Stomach (tissue), 19 donors: ENCODE results near the gene KCNJ18. TPM values are rescaled to one million over a fixed set of nuclear protein-coding genes. Genes with fewer than 3 reads are reported as not detected.
"Not testable (repeated sequence)": the region's sequence is repeated elsewhere in the genome, so short reads cannot be mapped to it uniquely, and the experiment has no call there.

Experiments used
- DNase-seq, 2 donors: peaks; one replicate each; pipeline versions ENCODE4 v3.0.0 to v3.0.0-alpha.2; 2013 to 2019
- H3K27ac ChIP-seq, 5 donors: fragments of 200-600 bp in 4 of 5; sonication (generic) in 4 of 5; one replicate each; pipeline ENCODE4 v1.5.1; 2013 to 2019; ENCODE audit warnings: mild to moderate bottlenecking in 1 of 5, moderate library complexity in 1 of 5
- H3K27me3 ChIP-seq, 3 donors: fragments of 200-600 bp; sonication (generic); one replicate each; pipeline ENCODE4 v1.5.1; 2017 to 2019; ENCODE audit warnings: mixed run types in 1 of 3
- H3K36me3 ChIP-seq, 4 donors: fragments of 200-600 bp; sonication (generic); 1 replicate in 3 of 4; 2 replicates in 1 of 4; pipeline ENCODE4 v1.5.1; 2016 to 2019
- H3K4me1 ChIP-seq, 4 donors: fragments of 200-600 bp; sonication (generic); one replicate each; pipeline ENCODE4 v1.5.1; 2016 to 2019
- H3K4me3 ChIP-seq, 4 donors: fragments of 200-600 bp; sonication (generic) in 3 of 4; one replicate each; pipeline ENCODE4 v1.5.1; 2016 to 2019; ENCODE audit warnings: mild to moderate bottlenecking in 1 of 4
- H3K9me3 ChIP-seq, 4 donors: fragments of 200-600 bp; sonication (generic); one replicate each; pipeline ENCODE4 v1.5.1; 2016 to 2019
- WGBS, 5 donors: extraction: QIAGEN DNeasy Blood & Tissue Kit in 3 of 5; methylation state at CpG; one replicate each; pipeline versions ENCODE4 v1.1.5 to v1.1.7; 2013 to 2018; 5-methylcytosine and 5-hydroxymethylcytosine counted together
- intact Hi-C: fragments of 100-400 bp; cut with DNase I; formaldehyde crosslinking; loops from one replicate; pipeline ENCODE4 v1.15.1; 2023; ENCODE audit warnings: low total_unique reads
- long read RNA-seq, 10 donors: transcript quantifications; one replicate each; lab custom pipeline, GENCODE V29; 2026
- polyA plus RNA-seq, 3 donors: library from polyadenylated mRNA; stranded (reverse); fragments of 200-250 nt; gene quantifications; one replicate each; pipeline ENCODE4 v1.2.3, GENCODE V29; 2013
- total RNA-seq, 5 donors: library from RNA; depleted of rRNA; stranded (reverse); fragments of >200 nt; gene quantifications; one replicate each; pipeline versions ENCODE4 v1.1.0 to v1.2.3, GENCODE V29; 2014 to 2016
- donor health status: healthy with polysubstance abuse.
- donor health status: Bipolar disorder and iron deficiency.
- donor health status: healthy.

Gene KCNJ18
- total RNA-seq: not detected
- not detected for polyA plus RNA-seq
- long read RNA-seq, donor 1: 0 reads
- long read RNA-seq, donor 2: 0 reads
- long read RNA-seq, donor 3: 0 reads
- long read RNA-seq, donor 4: 0 reads
- long read RNA-seq, donor 5: 0 reads
- long read RNA-seq, donor 6: 0 reads
- long read RNA-seq, donor 7: 0 reads
- long read RNA-seq, donor 8: 0 reads
- long read RNA-seq, donor 9: 0 reads
- long read RNA-seq, donor 10: 0 reads

DNA sequence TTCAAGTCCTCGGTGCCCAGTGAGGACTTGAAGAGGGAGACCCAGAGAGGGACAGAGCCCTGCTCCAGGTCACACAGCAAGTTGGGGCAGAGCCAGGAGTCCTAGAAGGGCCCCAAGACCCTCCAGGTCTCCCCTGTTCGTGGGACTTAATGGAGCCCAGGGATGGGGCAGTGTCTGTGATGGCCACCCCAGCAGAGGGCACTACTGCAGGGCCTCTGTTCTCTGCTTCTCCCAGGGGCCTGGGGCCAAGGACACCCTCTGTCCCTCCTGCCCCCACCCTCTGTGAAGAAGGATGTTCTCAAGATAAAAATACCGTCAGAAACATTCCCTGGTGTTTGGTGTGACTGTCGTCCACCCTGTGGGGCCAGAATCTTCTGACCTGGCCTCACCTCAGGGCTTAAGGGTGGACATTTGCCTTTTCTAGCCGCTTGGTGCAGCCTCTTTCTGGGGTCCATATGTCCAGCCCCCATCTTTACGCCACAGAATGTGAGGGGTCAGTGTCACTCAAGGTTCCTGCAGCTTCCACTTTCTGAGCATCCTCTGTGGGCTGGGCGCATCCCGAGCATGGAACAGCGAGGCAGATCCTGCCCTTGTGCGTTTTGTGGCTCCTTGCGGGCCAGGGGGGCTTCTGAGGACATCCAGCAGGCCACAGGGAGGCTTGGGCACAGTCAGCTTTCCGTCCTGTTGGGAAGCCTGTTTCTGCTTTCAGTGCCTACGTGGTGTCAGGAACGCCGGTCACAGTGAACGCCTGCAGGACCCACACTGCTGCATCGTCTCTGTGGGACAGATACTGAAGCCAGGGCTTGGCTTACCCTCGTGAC is at the start of gene KCNJ18:
KCNJ18 (plus strand) TSS at position 641 of the 821 bp plus-strand sequence. CDS start 10,264 bp downstream, outside the sequence.
- H3K4me3 ChIP-seq, H3K36me3 ChIP-seq, H3K4me1 ChIP-seq, H3K27me3 ChIP-seq, H3K9me3 ChIP-seq, DNase-seq, intact Hi-C loops, H3K27ac ChIP-seq: not testable (repeated sequence)
- WGBS, 5 donors: 63 to 79% (median 74%) methylated on average over 4 to 18 of the region's 18 CpGs

GRCh38 chr17:21648125-21648524 is 44.2 kb upstream of the KCNJ18 start:
- H3K36me3 ChIP-seq, intact Hi-C loops, H3K27me3 ChIP-seq, H3K4me1 ChIP-seq, H3K4me3 ChIP-seq, H3K27ac ChIP-seq, H3K9me3 ChIP-seq, DNase-seq: not testable (repeated sequence)
- 69 to 80% (median 72%) methylated on average over 6 of the region's 6 CpGs for WGBS, 5 donors

DNA sequence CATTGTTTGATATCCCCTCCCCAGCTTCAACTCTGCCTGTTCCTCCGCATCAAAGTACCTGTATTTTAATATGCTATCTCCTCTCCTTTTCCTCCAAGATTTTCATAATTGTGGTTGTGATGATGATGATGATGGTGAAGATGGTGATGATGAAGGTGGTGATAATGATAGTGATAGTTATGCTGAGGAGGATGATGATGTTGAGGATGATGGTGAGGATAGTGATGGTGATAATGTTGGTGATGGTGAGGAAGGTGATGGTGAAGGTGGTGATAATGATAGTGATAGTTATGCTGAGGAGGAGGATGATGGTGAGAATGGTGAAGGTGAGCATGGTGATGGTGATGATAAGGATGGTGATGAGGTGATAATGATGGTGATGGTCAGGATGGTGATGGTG is 42.3 kb upstream of the KCNJ18 start:
- H3K4me3 ChIP-seq, H3K27me3 ChIP-seq, H3K27ac ChIP-seq, intact Hi-C loops, H3K4me1 ChIP-seq, H3K36me3 ChIP-seq, H3K9me3 ChIP-seq, DNase-seq: not testable (repeated sequence)
- 80 to 90% (median 88%) methylated on average over 1 of the region's 1 CpG for WGBS, 5 donors

DNA sequence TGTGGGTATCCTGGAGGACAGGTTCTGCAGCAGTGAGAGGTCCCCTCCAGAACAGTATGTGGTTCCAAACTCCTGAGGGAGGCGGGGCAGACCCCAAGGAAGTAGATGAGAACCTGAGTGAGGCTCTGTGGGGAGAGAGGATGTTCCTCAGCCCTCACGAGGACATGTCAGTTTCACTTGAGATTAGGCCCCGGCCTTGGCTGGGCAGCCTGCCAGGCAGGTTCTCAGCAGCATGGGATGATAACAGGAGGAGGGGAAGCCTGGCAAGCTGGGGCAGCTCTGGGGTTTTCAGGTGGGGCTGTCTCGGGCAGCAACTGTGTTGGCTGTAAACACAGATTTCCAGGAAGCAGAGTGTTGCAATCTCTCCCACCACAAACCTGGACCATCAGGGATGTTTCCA is 40.3 kb upstream of the KCNJ18 start:
- H3K27me3 ChIP-seq, H3K4me1 ChIP-seq, H3K9me3 ChIP-seq, H3K36me3 ChIP-seq, intact Hi-C loops, H3K27ac ChIP-seq, H3K4me3 ChIP-seq, DNase-seq: not testable (repeated sequence)
- WGBS, 5 donors: 9 to 51% (median 19%) methylated on average over 3 to 4 of the region's 4 CpGs

- H3K36me3 ChIP-seq, H3K9me3 ChIP-seq, H3K4me3 ChIP-seq, H3K4me1 ChIP-seq, intact Hi-C loops, H3K27ac ChIP-seq, H3K27me3 ChIP-seq, DNase-seq: not testable (repeated sequence)
- 74 to 94% (median 90%) methylated on average over 8 to 10 of the region's 10 CpGs for WGBS, 5 donors
These were observed 39.1 kb upstream of the KCNJ18 start for GRCh38 chr17:21653211-21653610.

DNA sequence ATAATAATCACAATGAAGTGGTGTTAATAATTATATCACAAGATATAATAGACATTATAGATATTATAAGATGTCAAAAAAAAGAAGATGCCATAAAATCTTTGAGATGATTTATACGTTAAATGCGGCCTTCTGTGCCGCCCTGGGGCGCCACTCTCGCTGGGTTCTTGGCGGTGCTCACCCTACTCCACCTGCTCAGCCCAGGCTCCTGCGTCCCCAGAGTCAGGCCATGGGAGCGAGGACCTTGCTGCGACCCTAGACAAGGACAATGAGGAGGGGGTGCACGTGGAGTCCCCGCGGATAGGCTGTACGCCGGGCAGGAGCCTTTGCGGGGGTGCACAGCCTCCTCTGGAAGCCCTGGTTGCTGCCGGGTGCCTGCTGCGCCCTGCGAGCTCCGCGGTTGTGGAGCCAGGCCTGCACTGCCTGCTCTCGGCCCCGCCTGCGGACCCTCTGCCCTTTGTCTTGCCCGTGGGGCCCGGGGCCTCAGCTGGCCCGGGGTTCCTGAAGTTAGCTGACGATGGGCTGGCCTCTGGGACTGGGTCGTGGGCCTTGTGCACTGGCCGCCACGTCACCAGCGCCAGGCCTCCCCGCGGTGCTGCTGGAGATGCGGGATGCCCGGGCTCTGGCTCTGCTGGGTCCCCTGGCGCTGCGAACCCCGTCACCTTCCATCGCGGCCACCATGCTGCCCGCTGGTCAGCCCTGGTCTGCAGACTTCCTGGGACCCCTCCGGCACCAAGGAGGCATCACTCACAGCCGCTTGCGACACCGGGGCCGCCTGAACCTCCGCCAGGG is 35.6 kb upstream of the KCNJ18 start:
- DNase-seq, H3K27me3 ChIP-seq, H3K27ac ChIP-seq, intact Hi-C loops, H3K36me3 ChIP-seq, H3K4me1 ChIP-seq, H3K9me3 ChIP-seq, H3K4me3 ChIP-seq: not testable (repeated sequence)
- WGBS, 5 donors: 63 to 76% (median 71%) methylated on average over 7 to 47 of the region's 47 CpGs

DNA sequence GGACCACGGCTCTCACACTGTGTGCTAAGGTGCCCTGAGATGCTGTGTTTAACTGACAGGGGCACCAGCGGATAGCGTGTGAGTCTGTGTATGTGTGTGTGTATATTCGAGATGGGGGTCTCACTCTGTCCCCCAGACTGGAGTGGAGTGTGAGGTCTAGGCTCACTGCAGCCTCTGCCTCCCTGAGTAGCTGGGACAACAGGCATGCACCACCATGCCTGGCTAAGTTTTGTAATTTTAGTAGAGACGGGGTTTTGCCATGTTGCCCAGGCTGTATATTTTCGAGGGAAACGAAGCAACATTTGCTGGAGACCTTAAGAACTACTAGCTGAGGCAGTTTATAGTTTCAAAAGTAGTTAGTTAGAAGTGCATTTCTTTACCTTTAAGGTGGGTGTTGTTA is 32.7 kb upstream of the KCNJ18 start:
- DNase-seq, H3K27me3 ChIP-seq, H3K4me1 ChIP-seq, H3K27ac ChIP-seq, H3K4me3 ChIP-seq, H3K9me3 ChIP-seq, H3K36me3 ChIP-seq, intact Hi-C loops: not testable (repeated sequence)
- WGBS, 5 donors: 40 to 58% (median 55%) methylated on average over 5 to 6 of the region's 7 CpGs

DNA sequence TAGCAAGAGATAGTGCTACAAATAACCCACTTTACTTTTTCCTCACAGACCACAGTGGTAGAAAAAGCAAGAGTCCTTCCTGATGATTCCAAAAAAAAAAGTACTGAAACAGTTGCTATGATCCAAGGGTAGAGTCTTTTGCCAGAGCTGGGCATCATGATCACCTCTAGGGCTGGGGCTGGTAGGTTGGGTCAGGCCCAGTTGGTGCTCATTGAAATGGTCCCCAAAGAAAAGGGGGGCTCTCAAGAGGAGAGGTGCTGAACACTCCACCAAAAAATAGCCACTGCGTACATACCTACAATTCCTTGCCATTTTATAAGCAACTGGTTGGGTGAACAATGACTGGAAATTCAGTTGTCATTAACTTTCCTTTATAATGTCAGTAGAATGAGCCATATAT is 30.9 kb upstream of the KCNJ18 start:
- DNase-seq, H3K27ac ChIP-seq, H3K9me3 ChIP-seq, H3K4me1 ChIP-seq, H3K36me3 ChIP-seq, intact Hi-C loops, H3K27me3 ChIP-seq, H3K4me3 ChIP-seq: not testable (repeated sequence)
- WGBS, 5 donors: 0 to 96% (median 53%) methylated on average over 1 of the region's 1 CpG

DNA sequence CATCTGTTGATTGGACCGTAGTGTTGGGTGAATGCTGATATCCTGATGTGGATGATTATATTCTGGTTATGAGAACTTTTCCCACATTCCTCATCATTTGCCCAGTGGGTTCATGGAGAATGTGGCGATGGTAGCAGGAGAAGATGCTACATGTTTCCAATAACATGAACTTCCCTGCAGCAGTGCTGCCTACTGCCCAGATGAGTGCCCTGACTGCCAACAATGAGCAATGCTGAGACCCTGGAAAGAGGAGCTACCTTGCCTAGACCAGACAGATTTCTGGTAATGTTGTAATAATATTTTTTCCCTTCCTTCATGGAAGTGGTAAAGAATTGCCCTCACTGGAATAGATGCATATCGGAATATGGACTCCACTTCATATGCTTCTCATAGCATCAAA is 29.2 kb upstream of the KCNJ18 start:
- H3K9me3 ChIP-seq, intact Hi-C loops, DNase-seq, H3K4me3 ChIP-seq, H3K27ac ChIP-seq, H3K27me3 ChIP-seq, H3K4me1 ChIP-seq, H3K36me3 ChIP-seq: not testable (repeated sequence)
- 60 to 81% (median 68%) methylated on average over 3 of the region's 3 CpGs for WGBS, 5 donors

- H3K36me3 ChIP-seq, intact Hi-C loops, H3K9me3 ChIP-seq, H3K27ac ChIP-seq, H3K27me3 ChIP-seq, H3K4me1 ChIP-seq, DNase-seq, H3K4me3 ChIP-seq: not testable (repeated sequence)
- 57 to 67% (median 61%) methylated on average over 7 of the region's 7 CpGs for WGBS, 5 donors
These were observed 28.5 kb upstream of the KCNJ18 start for GRCh38 chr17:21663614-21664474.

- H3K4me1 ChIP-seq, H3K4me3 ChIP-seq, H3K27ac ChIP-seq, H3K27me3 ChIP-seq, H3K9me3 ChIP-seq, H3K36me3 ChIP-seq, intact Hi-C loops, DNase-seq: not testable (repeated sequence)
- WGBS, 5 donors: 57 to 72% (median 67%) methylated on average over 1 of the region's 1 CpG
These were observed 27.2 kb upstream of the KCNJ18 start for GRCh38 chr17:21665171-21665570.
